PC-9 (cell line): ENCODE data around the gene ANO9. TPM values are rescaled to one million over a fixed set of nuclear protein-coding genes. Genes with fewer than 3 reads are reported as not detected.

Experiments
- BruUV-seq: library from RNA; stranded (reverse); fragments of 400-500 nt; replicated peaks from 2 replicates; lab custom pipeline; 2021; lab: Mats Ljungman, UMichigan
- CTCF ChIA-PET: fragments of 300-600 bp; sonication (Branson Sonifier 250); formaldehyde crosslinking; loops from one replicate; lab custom pipeline; 2022; ENCODE audit warnings: antibody characterized with exemption; lab: Charles Lee
- POLR2A ChIA-PET: fragments of 300-600 bp; sonication (Branson Sonifier 250); formaldehyde crosslinking; loops from one replicate; lab custom pipeline; 2022; ENCODE audit warnings: antibody characterized with exemption; ENCODE audit not compliant: unreplicated experiment; lab: Charles Lee
- DNase-seq, 2 experiments: peaks; one replicate each; pipeline versions ENCODE4 v3.0.0 to v3.0.0-alpha.2; 2015 to 2022; ENCODE audit warnings: mixed read lengths in 1 of 2
- H2AFZ ChIP-seq: fragments of 200-600 bp; sonication (generic); 2 replicates; pipeline ENCODE4 v1.8.1; 2017; ENCODE audit warnings: antibody characterized with exemption
- H3F3A ChIP-seq: fragments of 200-600 bp; sonication (generic); 2 replicates; pipeline ENCODE4 v1.8.1; 2017; ENCODE audit warnings: antibody characterized with exemption, mild to moderate bottlenecking, low read depth; ENCODE audit not compliant: insufficient read depth
- H3K27ac ChIP-seq: fragments of 200-600 bp; sonication (generic); 2 replicates; pipeline ENCODE4 v1.6.1; 2016; ENCODE audit warnings: mixed run types
- H3K27me3 ChIP-seq: fragments of 200-600 bp; sonication (generic); 2 replicates; pipeline ENCODE4 v1.6.1; 2016; ENCODE audit warnings: low read depth, mixed run types; ENCODE audit not compliant: insufficient read depth
- H3K36me3 ChIP-seq: fragments of 200-600 bp; sonication (generic); 2 replicates; pipeline ENCODE4 v1.6.1; 2016; ENCODE audit warnings: low read depth, mixed run types
- H3K4me1 ChIP-seq: fragments of 200-600 bp; sonication (generic); replicated peaks from 2 replicates; pipeline ENCODE4 v1.6.1; 2016; ENCODE audit warnings: mixed run types; ENCODE audit not compliant: insufficient read depth
- H3K4me2 ChIP-seq: fragments of 200-600 bp; sonication (generic); 2 replicates; pipeline ENCODE4 v1.6.1; 2017; ENCODE audit warnings: mixed run types
- H3K4me3 ChIP-seq: fragments of 200-600 bp; sonication (generic); 2 replicates; pipeline ENCODE4 v1.6.1; 2016; ENCODE audit warnings: mixed run types
- H3K79me2 ChIP-seq: fragments of 200-600 bp; sonication (generic); 2 replicates; pipeline ENCODE4 v1.6.1; 2017; ENCODE audit warnings: low read depth, mixed run types
- H3K9me2 ChIP-seq: fragments of 200-600 bp; sonication (generic); 2 replicates; pipeline ENCODE4 v1.8.1; 2017; ENCODE audit warnings: mild to moderate bottlenecking; ENCODE audit not compliant: insufficient read depth
- H3K9me3 ChIP-seq: fragments of 200-600 bp; sonication (generic); 2 replicates; pipeline ENCODE4 v1.8.1; 2016; ENCODE audit warnings: low read depth; ENCODE audit not compliant: insufficient read depth
- H4K20me1 ChIP-seq: fragments of 200-600 bp; sonication (generic); 2 replicates; pipeline ENCODE4 v1.8.1; 2017; ENCODE audit not compliant: insufficient read depth
- EZH2 ChIP-seq: fragments of 200-600 bp; sonication (generic); IDR thresholded peaks from 2 replicates; pipeline ENCODE4 v1.8.0; 2017; ENCODE audit warnings: antibody characterized with exemption, low read depth
- intact Hi-C: fragments of 100-400 bp; cut with micrococcal nuclease; formaldehyde crosslinking; loops from one replicate; pipeline ENCODE4 v1.10.0; 2022; ENCODE audit not compliant: unreplicated experiment
- total RNA-seq: library from RNA; stranded (reverse); gene quantifications from 2 replicates; pipeline ENCODE4 v1.2.3, GENCODE V29; 2021
- TF ChIP-seq, protein P1 (sequence below): fragments of 200-600 bp; sonication (generic); conservative IDR thresholded peaks from 2 replicates; pipeline ENCODE4 v1.6.1; 2017; ENCODE audit warnings: mixed run types, antibody characterized with exemption, mild to moderate bottlenecking, moderate library complexity

The ANO9 gene
- total RNA-seq, 1 experiment from 2014 or later: 18.1 TPM

DNA sequence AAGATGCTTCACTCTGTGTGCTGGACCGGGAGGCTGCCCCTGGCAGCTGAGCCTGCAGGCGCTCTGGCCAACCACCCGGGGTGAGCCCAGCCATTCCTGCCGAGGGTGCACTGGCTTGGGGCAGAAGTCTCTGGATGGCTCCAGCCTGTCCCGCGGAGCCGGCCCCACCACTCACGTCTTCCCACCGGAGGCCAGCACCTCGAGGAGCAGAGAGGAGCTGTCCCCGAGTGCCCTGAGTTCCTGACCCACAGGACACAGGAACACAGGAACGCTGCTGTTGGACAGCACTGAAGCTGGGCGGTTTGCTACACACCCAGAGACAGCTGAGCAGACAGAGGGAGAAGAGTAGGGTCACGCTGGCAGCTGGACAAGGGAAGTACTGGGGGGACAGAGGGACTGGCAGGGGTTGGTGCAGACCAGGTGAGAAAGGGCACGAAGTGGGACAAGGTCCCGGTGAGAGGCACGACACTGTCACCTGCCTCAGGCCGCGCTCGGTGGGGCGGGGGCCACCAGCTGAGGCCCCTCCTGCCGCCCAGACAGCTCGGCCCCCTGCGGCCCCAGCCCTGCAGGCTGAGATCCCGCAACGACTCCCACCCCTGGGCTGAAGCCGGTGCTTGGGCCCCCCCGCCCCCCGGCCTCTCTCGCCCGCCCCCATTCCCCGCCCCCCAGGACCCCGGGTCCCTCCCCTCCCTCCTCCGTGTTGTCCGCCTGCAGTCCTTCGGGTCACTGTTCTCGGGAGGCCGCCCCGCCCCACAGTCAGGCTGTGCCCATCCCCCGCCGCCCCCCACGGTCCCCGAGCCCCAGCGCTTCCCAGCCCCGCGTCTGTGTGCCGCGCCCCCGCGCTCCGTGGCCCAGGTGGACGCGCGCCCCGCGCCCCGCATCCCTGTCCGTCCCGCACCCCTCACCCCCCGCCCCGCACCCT, 73.1 kb downstream of the ANO9 start:
- POLR2A ChIA-PET: no interaction called here
- no TSS peak for BruUV-seq

GRCh38 chr11:367956-368413, 73.8 kb downstream of the ANO9 start:
- no peak overlapping the region for H3K4me3 ChIP-seq

More for the DNA sequence above, 73.1 kb downstream of the ANO9 start:
- CTCF ChIA-PET: no interaction called here
- Histone ChIP-seq H4K20me1 (no peaks in the 10 kb centered on the region), H3K27ac (no peak overlapping the region), H3F3A (peaks cover 11% of the 10 kb centered on the region), H3K9me3 (no peaks in the 10 kb centered on the region), H3K9me2 (no peaks in the 10 kb centered on the region), H3K4me1 (peaks cover 8% of the 10 kb centered on the region; the same call in 1 of the 2 replicates), H3K4me3 (no peak overlapping the region), H3K27me3 (peaks cover 15% of the 10 kb centered on the region), H3K4me2 (peak overlapping the region; percentile 61), H2AFZ (no peak overlapping the region), H3K36me3 (no peaks in the 10 kb centered on the region), H3K79me2 (no peaks in the 10 kb centered on the region)
- DNase-seq: peak in 1 of 2 experiments; percentile 23
- intact Hi-C loops: no loop called here
- TF ChIP-seq EZH2: no peak
- TF ChIP-seq, protein P1, sequence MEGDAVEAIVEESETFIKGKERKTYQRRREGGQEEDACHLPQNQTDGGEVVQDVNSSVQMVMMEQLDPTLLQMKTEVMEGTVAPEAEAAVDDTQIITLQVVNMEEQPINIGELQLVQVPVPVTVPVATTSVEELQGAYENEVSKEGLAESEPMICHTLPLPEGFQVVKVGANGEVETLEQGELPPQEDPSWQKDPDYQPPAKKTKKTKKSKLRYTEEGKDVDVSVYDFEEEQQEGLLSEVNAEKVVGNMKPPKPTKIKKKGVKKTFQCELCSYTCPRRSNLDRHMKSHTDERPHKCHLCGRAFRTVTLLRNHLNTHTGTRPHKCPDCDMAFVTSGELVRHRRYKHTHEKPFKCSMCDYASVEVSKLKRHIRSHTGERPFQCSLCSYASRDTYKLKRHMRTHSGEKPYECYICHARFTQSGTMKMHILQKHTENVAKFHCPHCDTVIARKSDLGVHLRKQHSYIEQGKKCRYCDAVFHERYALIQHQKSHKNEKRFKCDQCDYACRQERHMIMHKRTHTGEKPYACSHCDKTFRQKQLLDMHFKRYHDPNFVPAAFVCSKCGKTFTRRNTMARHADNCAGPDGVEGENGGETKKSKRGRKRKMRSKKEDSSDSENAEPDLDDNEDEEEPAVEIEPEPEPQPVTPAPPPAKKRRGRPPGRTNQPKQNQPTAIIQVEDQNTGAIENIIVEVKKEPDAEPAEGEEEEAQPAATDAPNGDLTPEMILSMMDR: no peak

More at GRCh38 chr11:367956-368413, 73.8 kb downstream of the ANO9 start:
- H3K4me2 ChIP-seq: peak overlapping the region; percentile 61; the same call in 1 of the 2 replicates
- H3K9me2 ChIP-seq: no peaks in the 10 kb centered on the region
- H3K27ac ChIP-seq: no peak overlapping the region
- H2AFZ ChIP-seq: no peak overlapping the region
- peaks cover 8% of the 10 kb centered on the region; the same call in 1 of the 2 replicates for H3K4me1 ChIP-seq
- H4K20me1 ChIP-seq: no peaks in the 10 kb centered on the region
- TF ChIP-seq EZH2: no peak
- TF ChIP-seq, protein P1: no peak
- H3K9me3 ChIP-seq: no peaks in the 10 kb centered on the region
- H3K79me2 ChIP-seq: no peaks in the 10 kb centered on the region
- DNase-seq: no peak
- ChIA-PET CTCF (no interaction called here), POLR2A (interaction anchor here (0.7 kb wide), 1 partner anchor 82 kb away, joined by 4 read pairs; no protein-coding TSS in a partner anchor)
- BruUV-seq: no TSS peak
- H3K27me3 ChIP-seq: peaks cover 15% of the 10 kb centered on the region
- intact Hi-C loops: no loop called here
- peaks cover 11% of the 10 kb centered on the region for H3F3A ChIP-seq
- H3K36me3 ChIP-seq: no peaks in the 10 kb centered on the region

Other genes starting within 250 kb of the ANO9 start
- not detected in 2 replicates for gene SCGB1C1, start 248.9 kb downstream of the ANO9 start, total RNA-seq
- gene BET1L, start 234.6 kb downstream of the ANO9 start, total RNA-seq: 45.7 and 60.6 TPM in 2 replicates
- gene RIC8A, start 234.3 kb downstream of the ANO9 start, total RNA-seq: 115 and 129 TPM in 2 replicates
- 26.0 and 35.0 TPM in 2 replicates for gene SIRT3, start 205.7 kb downstream of the ANO9 start, total RNA-seq
- 143 and 147 TPM in 2 replicates for gene PSMD13, start 205.0 kb downstream of the ANO9 start, total RNA-seq
- gene NLRP6, start 163.6 kb downstream of the ANO9 start, total RNA-seq: 0.33 TPM in 1 of 2 replicates, not detected in the other
- 68.6 and 76.9 TPM in 2 replicates for gene PGGHG, start 152.9 kb downstream of the ANO9 start, total RNA-seq
- gene IFITM5, start 142.5 kb downstream of the ANO9 start, total RNA-seq: not detected in 2 replicates
- 4.2 and 4.3 TPM in 2 replicates for gene IFITM2, start 134.2 kb downstream of the ANO9 start, total RNA-seq
- gene IFITM1, start 128.0 kb downstream of the ANO9 start, total RNA-seq: 5.1 and 9.5 TPM in 2 replicates
- gene IFITM3, start 121.2 kb downstream of the ANO9 start, total RNA-seq: 136 and 176 TPM in 2 replicates
- gene B4GALNT4, start 72.5 kb downstream of the ANO9 start, total RNA-seq: 4.7 and 6.1 TPM in 2 replicates
- 83.7 and 109 TPM in 2 replicates for gene PKP3, start 47.8 kb downstream of the ANO9 start, total RNA-seq
- gene SIGIRR, start 27.0 kb downstream of the ANO9 start, total RNA-seq: 78.9 and 98.3 TPM in 2 replicates
- gene PTDSS2, start 8.3 kb upstream of the ANO9 start, total RNA-seq: 32.5 and 38.8 TPM in 2 replicates
- gene RNH1, start 65.2 kb upstream of the ANO9 start, total RNA-seq: 87.8 and 104 TPM in 2 replicates
- 47.2 and 47.5 TPM in 2 replicates for gene HRAS, start 93.6 kb upstream of the ANO9 start, total RNA-seq
- gene LRRC56, start 95.5 kb upstream of the ANO9 start, total RNA-seq: 5.0 and 6.3 TPM in 2 replicates
- gene LMNTD2, start 118.7 kb upstream of the ANO9 start, total RNA-seq: 12.8 and 16.3 TPM in 2 replicates
- 36.2 and 40.8 TPM in 2 replicates for gene RASSF7, start 119.0 kb upstream of the ANO9 start, total RNA-seq
- 21.7 and 24.5 TPM in 2 replicates for gene PHRF1, start 134.5 kb upstream of the ANO9 start, total RNA-seq
- gene IRF7, start 173.9 kb upstream of the ANO9 start, total RNA-seq: 10.7 and 13.1 TPM in 2 replicates
- gene CDHR5, start 182.9 kb upstream of the ANO9 start, total RNA-seq: not detected in 2 replicates
- gene SCT, start 185.2 kb upstream of the ANO9 start, total RNA-seq: not detected in 2 replicates
- gene DRD4, start 195.3 kb upstream of the ANO9 start, total RNA-seq: 0.35 and 1.4 TPM in 2 replicates